HG03460 (cell line): ENCODE data around the gene CENPN.

Experiments
- ATAC-seq: cut with Tn5 transposase; IDR thresholded peaks from one replicate; pipeline ENCODE4 v1.9.1; 2021; ENCODE audit not compliant: unreplicated experiment

The CENPN gene

DNA sequence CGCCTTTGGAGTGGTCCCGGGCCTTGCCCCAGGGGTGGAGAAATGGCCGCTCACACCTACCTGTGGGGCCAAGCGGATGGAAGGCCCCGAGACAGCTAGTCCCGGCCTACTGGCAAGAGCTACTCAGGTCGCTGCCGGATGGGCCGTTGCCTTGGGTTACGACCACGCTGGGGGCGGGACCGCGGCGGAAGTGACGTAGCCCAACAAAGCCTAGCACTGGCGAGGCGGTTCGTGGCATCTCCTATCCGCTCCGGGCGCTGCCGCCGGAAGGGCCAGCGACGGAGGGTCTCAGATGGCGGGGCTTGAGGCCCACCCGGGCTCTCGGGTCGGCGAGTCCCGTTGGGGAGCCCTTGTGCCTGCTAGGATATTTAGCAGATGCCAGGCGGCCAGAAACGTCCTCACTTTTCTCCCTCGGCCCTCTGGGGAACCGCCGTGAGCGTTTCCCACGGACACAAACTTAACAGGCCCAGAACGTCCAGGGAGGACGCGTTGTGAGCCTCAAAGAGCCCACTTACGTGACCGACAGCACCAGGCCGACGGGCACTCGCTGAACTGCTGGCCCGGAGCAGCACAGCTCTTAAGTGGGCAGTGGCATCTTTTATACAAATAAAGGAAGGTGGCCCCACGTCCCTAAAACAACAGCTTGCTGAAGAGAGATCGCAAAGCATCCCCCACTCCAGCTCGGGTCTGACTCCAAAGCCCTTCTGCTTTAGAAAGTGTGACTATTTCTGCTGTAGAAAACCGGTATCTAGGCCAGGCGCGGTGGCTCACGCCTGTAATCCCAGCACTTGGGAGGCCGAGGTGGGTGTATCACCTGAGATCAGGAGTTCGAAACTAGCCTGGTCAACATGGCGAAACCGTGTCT, 70.3 kb downstream of the CENPN start, which contains the start of gene C16orf46:
Gene C16orf46, minus strand, starts transcription at position 163 of the 865 bp plus-strand sequence. CDS start 13,283 bp downstream, outside the sequence.
- peak; percentile 94 for ATAC-seq

DNA sequence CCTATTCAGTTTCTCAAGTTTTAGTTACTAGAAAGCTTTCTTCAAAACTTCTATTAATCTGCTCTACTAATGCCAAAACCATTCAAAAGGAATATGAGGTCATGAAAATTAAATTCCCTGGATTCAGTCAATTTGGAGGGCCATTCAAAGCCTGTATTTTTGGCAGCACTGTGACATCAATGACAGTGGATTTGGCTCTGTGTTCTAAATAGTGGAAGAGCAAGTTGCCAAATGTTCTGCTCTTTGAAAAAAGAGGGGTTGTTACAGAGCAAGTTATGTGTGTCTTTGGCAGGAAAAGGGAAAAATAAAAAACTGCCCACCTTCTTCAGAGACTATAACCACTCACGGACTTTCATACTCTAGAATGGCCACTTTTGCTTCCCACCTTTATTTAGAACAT, 73.2 kb downstream of the CENPN start:
- no peak for ATAC-seq

DNA sequence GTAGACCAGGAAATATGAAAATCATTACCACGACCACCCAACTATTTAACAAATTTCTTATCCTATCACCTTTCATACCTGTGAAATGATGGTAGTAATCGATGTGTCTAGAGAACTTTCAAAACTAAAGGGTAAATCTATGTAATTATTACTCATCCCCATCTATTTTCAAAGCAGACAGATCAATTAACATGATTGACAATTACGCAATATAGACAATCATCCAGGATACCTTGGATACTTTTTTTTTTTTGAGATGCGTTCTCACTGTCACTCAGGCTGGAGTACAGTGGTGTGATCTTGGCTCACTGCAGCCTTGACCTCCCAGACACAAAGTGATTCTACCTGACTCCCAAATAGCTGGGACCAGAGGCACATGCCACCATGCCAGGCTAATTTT, 74.0 kb downstream of the CENPN start:
- ATAC-seq, result no peak
